GM19023 (cell line): Measurements from ENCODE around the gene GRIK3.

Experiments
- ATAC-seq: cut with Tn5 transposase; IDR thresholded peaks from one replicate; pipeline ENCODE4 v1.9.1; 2021; ENCODE audit warnings: mild to moderate bottlenecking, moderate library complexity; ENCODE audit not compliant: unreplicated experiment

Gene GRIK3

DNA sequence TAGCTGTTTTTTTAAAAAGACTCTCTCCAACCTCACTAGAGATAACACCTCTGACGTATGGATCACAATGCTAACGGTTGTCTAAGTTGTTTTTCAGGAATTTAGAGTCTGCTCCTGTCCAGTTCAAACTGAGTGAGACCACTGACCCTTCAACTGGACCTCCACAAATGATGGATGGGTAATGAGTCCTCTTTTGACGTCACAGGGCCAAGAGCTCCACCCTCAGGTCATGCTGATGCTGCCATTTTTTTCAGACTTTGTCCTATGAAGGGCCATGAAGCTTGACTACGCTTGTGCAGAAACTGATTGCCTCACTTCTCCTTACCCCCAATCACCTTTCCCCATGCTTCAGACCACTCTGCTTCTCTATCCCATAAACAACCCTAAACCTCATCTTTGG lies 16.6 kb downstream of the GRIK3 start:
- ATAC-seq: no peak

DNA sequence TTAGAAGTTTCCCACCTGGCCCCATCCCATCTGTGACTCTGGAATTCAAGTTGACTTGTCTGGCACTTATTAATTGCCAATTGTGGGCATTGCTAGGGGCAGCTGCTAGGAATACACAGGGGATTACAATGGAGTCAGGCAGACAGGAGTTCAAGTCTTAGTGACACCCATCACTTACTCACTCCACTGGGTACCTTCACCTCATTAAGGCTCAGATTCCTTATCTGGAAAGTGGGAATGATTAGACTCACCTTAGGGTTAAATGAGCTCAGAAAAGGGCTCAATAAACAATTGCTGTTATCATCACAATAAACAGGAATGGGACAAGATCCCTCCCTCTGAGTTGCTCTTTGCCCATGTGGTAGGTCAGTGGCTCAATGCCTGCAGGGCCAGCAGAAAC lies 18.2 kb downstream of the GRIK3 start:
- no peak for ATAC-seq

DNA sequence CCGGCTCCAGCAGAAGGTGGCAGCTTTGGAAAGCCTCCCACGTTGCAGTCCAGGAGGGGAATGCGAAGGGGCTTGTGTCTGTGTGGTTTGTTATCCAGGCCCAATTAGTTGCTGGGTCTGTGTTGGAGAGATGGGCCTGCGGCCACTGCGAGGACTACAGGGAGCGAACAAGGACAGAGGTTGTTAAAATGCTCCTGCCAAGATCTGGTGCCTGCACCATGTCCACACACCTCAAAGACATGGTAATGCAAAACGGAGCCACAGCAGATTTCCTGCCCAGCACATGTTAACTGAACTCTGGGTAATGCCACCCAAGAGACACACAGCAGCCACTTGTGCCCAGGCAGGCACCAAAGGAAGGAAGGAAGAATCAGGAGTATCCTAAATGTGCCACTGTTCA lies 18.6 kb downstream of the GRIK3 start:
- ATAC-seq: no peak

DNA sequence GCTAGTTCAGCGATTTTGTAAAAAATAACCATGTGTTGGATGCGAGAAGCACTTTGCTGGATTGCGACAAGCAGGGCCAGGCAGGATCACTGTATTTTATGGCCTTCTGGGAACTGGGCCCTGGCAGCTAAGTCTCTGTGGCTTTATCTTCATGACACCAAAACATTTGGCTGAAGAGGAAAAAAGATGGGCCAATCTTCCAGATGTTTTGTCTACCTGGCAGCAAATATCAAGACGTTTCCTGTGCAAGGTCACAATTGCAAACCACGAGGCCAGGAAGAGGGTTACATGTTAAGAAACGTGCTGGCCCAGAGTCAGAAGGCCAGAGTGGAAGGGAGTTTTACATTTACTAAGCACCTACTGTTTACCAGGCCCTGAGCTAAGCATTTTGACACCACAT lies 22.1 kb downstream of the GRIK3 start:
- ATAC-seq: no peak

GRCh38 chr1:37010011-37010410 lies 24.3 kb downstream of the GRIK3 start:
- no peak for ATAC-seq

DNA sequence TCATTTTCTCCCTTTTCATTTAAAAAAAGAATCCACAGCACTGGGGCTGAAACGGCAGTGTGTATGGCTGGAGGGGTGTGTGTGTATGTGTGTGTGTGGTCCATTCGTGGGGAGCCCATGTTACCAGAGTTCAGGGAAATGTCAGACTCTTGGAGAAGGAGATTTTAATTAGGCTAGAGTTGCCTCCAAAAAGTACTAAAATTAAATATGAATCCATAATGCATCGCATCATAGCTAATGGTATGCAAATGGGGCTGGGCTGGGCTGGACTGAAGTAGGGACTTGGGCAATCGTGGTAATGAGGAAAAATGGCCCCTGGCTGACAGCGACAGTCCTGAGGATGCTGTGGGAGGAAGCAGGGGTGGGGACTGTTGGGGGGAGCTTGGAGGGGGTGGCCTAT lies 24.8 kb downstream of the GRIK3 start:
- ATAC-seq: no peak

DNA sequence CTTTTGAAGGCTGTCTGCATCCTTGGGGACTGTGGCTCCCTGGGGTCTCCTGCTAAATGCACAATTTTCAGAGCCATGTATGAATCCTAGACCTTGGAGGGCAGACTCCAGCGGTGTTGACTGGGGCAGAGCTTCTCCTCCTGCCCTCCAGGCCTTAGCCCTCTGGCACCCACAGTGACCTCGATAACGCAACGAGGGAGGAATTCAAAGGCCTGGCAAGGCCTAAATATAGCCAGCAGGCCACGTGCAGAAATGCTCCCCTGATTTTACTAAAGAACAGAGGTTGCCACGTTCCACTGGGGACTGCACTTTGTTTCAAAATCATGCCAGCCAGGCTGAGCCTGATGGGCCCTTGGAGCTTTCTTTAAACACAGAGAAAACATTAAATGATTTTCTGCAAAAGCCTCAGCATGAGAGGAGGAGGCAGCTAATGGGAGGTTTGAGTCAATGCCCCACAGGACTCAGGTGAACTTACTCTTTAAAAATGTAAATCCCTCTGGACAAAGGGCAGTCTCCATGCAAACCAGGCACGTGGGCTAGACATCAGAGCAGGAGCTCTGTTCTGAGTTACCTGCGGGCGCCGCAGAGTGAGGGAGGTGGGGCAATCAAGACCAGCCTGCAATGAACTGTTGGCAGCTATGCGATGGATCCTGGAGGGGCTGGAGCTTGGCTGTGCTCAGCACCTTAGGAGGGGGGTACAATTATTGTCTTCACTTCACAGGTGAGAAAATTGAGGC lies 28.0 kb downstream of the GRIK3 start:
- ATAC-seq: no peak

DNA sequence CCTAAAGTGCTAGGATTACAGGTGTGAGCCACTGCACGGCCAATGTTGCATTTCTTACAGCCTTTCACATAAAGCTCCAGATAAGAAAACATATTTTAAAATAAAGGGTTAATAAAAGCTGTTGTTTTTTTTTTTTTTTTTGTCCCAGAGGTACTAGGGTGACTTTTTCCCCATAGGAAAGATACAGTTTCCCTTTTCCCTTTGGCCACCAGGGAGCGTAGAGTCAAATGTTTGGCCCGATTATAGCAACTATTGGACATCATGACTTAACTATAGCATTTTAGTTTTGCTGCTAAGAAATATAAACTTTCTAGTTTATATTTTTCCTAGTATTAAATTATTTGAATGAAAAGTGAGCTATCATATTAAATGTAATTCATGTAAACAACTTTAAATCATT lies 31.4 kb downstream of the GRIK3 start:
- ATAC-seq: no peak

DNA sequence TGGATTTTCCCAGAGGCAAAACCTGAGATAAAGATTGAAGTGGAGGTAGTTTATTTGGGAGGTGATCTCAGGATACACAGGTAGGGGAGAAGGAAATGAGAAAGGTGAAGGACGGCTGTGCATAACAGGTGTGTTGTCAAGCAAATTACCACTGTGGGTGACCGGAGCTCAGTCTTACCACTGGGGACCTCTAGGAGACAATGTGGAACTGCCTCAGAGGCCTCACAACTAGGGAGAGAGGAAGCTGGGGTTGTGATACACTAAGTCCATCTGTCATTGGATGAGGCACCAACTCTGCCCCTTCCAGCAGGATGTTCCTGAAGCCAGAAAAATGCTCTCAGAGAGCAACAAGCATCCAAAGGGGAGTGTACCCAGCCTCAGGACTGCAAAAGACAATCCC lies 32.6 kb downstream of the GRIK3 start:
- ATAC-seq: no peak

- no peak for ATAC-seq
Measured at GRCh38 chr1:36996106-36996505, 38.2 kb downstream of the GRIK3 start.

DNA sequence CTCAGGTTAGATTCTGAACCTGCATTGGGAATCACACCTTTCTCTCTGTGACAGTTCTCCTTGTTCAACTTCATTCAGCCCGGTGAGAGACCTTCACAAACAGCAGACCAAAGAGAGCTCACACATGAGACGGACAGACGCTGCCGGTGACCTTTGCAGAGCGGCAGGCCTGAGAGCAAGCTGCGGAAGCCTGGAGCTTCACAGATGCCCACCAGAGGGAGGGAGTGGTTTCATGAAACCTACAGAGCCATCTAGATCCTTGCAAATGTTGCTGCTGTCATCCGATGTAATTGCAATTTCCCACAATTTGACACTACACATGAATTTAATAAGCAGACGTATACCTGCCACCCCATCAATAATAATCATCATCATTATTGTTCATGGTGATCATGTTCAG lies 39.4 kb downstream of the GRIK3 start:
- no peak for ATAC-seq

GRCh38 chr1:36994294-36994693 lies 40.0 kb downstream of the GRIK3 start:
- ATAC-seq: no peak

- ATAC-seq: no peak
Measured at GRCh38 chr1:36992139-36992943, 42.0 kb downstream of the GRIK3 start.

DNA sequence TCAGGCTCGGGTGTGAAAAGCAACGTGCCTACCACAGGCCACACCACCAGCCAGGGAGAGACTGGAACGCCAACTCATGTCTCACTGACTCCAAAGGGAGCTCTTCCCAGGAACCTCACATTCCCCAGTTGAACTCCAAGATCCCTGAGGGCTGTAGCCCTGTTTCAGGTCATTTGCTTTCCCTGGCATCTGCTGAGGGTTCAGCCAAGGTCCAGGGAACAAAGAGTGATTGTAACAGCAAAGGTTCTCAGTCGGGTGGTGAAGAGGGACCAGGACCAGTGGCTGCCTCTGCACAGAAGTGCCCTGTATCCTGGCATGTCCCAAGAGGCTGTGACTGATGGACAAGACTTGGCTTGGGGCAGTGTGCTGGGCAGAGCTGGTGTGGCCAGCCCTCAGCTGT lies 42.8 kb downstream of the GRIK3 start:
- ATAC-seq: no peak

DNA sequence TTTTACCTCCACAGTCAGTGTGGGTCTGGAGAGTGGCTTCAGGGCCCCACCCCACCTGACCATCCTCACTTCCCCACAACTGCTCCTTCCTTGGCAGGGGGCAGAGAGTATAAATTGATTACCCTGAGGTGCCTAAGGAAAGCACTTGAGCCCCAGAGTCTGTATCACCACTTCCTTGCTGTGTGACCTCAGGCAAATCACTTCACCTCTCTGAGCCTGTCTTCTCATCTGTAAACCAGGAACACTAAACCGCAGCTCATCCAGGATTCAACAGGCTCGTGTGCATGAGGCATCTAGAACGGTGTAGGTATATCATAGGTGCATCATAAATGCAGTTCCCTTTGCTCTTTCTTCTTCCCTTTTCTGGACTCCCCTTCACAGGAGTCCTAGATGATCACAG lies 43.4 kb downstream of the GRIK3 start:
- no peak for ATAC-seq

GRCh38 chr1:36989241-36989640 lies 45.1 kb downstream of the GRIK3 start:
- no peak for ATAC-seq

DNA sequence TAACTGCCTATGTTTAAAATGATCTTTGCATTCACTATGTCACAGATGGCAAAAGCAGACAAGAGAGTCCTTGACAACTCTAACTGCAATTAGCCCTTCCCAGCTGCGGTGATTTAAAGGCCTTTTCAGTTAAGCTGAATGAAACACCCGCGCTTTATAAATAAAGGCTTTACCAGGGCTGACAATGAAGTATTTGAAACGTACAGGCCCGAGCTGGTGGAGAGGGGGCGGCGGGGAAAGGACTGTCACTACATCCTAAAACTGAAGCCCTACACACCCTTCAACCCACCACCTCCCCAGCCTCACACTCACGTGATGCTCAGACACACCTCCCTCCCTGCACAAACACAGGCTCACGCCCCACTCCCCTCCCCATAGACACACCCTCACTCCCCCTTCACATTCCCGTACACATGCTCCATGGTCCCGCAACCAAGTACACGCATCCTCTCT lies 45.5 kb downstream of the GRIK3 start:
- no peak for ATAC-seq

DNA sequence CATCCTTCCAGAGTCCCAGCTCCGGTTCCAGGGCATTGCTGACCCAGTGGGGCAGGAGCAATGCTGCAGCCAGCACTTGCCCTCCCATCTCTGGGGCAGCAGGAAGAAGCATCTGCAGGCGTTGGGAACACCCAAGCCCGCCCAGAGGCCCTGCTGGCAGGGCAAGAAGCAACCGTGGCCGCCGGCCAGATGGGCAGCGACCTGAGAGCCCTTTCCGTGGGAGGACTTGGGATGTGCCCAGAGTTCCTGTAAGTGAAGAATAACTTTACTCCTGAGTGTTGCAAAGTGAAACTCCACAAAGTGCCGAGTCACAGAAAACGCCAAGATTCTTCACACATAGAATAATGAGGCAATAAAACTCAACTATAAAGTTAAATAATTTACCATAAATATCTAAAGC lies 46.0 kb downstream of the GRIK3 start:
- ATAC-seq: no peak

GRCh38 chr1:36987276-36987675 lies 47.0 kb downstream of the GRIK3 start:
- ATAC-seq: no peak

- ATAC-seq: no peak
Measured at GRCh38 chr1:36986241-36986985, 47.9 kb downstream of the GRIK3 start.

DNA sequence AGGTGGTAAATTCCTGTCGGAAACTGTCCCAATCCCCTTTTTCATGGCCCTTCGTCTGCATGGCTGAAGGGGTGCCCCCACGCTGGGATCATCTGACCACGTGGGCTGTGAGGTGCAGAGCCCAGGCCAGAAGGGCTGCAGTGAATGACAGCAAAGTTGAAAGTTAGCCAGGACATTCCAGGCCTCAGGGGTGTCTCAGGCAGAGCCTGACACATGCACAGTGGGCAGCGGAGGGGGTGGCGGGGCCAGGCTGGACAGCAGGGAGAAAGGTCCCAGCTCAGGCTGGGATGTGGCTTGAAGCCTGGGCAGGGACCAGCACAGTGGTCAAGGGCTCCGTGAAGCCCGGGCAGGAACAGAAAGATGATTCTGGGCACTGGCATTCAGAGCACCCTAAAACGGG lies 49.6 kb downstream of the GRIK3 start:
- ATAC-seq: no peak

- no peak for ATAC-seq
Measured at GRCh38 chr1:36984026-36984425, 50.3 kb downstream of the GRIK3 start.
